AG09309 (cell line): Measurements from ENCODE around the gene FPR2.
A peak's percentile ranks its signal among the peaks of the same experiment; 100 is the strongest.
"Not testable (repeated sequence)": the region's sequence is repeated elsewhere in the genome, so short reads cannot be mapped to it uniquely, and the experiment has no call there.

ENCODE experiments used
- DNase-seq: peaks from one replicate; pipeline ENCODE4 v3.0.0-alpha.2; 2010; ENCODE audit warnings: low read depth
- H3K4me3 ChIP-seq: 2 replicates; pipeline ENCODE4 v1.5.1; 2011; ENCODE audit warnings: mild to moderate bottlenecking, low read depth, low read length, moderate library complexity; ENCODE audit not compliant: control insufficient read depth
- TF ChIP-seq, protein P1 (sequence below): IDR thresholded peaks from 2 replicates; pipeline ENCODE4 v1.5.1; 2011; ENCODE audit warnings: mild to moderate bottlenecking, low read depth, low read length, inconsistent platforms; ENCODE audit not compliant: insufficient read depth, control insufficient read depth; ENCODE audit errors: missing control alignments

Gene FPR2

DNA sequence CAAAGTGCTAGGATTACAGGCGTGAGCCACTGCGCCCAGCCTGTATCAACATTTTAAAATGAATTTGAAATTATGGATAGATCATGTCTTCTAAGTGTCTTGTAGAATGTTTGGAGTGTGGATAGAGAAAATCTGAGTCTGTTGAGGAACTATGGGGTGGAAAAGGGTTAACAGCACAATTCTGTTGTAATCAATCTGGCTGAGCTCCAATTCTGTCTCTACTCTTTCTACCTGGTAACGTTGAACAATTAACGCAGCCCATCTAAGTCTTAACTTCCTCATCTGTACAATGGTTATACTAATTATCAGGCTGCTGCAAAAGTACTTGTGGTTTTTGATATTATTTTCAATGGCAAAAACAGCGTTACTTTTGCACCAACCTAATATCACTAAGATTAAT is 4.1 kb downstream of the FPR2 start:
- no peak overlapping the region for H3K4me3 ChIP-seq
- DNase-seq, result no peak
- TF ChIP-seq, protein P1, sequence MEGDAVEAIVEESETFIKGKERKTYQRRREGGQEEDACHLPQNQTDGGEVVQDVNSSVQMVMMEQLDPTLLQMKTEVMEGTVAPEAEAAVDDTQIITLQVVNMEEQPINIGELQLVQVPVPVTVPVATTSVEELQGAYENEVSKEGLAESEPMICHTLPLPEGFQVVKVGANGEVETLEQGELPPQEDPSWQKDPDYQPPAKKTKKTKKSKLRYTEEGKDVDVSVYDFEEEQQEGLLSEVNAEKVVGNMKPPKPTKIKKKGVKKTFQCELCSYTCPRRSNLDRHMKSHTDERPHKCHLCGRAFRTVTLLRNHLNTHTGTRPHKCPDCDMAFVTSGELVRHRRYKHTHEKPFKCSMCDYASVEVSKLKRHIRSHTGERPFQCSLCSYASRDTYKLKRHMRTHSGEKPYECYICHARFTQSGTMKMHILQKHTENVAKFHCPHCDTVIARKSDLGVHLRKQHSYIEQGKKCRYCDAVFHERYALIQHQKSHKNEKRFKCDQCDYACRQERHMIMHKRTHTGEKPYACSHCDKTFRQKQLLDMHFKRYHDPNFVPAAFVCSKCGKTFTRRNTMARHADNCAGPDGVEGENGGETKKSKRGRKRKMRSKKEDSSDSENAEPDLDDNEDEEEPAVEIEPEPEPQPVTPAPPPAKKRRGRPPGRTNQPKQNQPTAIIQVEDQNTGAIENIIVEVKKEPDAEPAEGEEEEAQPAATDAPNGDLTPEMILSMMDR, result no peak

DNA sequence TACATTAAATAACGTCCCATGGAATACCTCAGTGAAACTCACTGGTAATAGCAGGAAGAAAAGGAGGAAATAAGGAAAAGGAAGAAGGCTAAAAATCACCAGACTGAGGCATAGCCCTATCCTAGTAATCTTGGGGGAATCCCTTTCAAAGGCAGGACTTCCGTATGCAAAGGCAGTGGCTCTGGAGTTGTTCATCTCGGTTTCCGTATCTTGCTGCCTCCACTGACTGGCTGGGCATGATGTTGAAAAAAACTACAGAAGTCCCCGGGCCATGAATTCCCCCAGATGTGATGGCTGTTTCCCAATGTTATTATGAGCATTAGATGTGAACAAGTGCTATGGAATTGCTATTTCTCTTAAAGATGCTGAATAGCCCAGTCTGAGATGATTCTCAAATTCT is 5.5 kb downstream of the FPR2 start:
- H3K4me3 ChIP-seq, result no peak overlapping the region
- TF ChIP-seq, protein P1, result no peak
- DNase-seq, result no peak

DNA sequence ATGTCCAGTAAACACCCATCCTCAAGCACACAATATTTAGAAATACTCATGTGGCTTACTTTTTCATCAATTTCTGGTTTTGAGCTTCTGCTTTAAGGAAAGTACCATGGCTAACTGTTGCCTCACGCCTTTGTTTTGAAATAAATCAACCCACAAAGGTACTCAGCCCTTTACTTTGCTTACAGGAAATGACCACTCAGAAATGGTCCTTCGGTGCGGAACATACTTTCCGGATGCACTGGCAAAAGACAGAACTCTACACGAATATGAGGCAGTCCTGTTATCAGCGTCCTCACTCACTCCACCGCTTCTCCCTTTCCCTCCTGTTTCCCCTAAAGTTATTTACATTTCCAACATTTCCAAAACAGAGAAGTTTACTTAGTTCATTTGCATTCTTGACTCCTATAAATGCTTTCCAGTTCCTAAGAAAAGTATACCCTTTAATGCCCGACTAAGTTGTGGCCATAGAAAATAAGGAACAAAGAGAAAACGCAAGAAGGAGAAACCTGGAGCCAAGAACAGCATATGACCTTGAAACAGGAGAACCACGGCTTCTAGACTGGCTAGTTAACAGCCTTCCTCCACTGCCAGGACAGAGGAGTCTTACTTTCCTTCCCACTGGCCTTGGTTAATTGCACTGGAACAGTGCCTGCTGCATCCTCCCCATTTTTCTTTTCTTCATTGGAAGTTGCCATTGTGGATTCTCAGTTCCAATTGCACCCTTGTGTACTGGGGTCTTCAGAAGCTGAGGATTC is 10.6 kb downstream of the FPR2 start:
- TF ChIP-seq, protein P1, result no peak
- no peak for DNase-seq
- H3K4me3 ChIP-seq, result no peak overlapping the region

DNA sequence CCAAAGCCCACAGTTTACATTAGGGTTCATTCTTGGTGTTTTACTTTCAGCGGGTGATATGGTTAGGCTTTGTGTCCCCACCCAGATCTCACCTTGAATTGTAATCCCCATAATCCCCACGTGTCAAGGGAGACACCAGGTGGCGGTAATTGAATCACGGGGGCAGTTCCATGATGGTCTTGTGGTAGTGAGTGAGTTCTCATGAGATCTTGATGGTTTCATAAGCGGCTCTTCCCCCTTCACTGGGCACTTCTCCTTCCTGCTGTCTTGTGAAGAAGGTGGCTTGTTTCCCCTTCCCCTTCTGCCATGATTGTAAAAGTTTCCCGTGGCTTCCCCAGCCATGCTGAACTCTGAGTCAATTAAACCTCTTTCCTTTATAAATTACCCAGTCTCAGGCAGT is 12.0 kb downstream of the FPR2 start:
- TF ChIP-seq, protein P1, result no peak
- no peak for DNase-seq
- H3K4me3 ChIP-seq, result no peak overlapping the region

DNA sequence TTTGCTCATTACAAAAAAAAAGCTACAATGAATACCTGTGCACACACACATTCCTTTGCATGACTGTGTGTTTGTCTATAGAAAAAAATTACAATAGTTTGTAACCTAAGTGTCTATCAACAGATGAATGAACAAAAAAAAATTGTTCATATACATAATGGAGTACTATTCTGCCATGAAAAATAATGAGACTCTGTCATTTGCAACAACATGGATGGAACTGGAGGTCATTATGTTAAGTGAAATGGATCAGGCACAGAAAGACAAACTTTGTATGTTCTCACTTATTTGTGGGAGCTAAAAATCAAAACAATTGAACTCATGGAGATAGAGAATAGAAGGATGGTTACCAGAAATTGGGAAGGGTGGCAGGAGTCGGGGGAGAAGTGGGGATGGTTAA is 15.6 kb downstream of the FPR2 start:
- not testable (repeated sequence) for DNase-seq, H3K4me3 ChIP-seq

DNA sequence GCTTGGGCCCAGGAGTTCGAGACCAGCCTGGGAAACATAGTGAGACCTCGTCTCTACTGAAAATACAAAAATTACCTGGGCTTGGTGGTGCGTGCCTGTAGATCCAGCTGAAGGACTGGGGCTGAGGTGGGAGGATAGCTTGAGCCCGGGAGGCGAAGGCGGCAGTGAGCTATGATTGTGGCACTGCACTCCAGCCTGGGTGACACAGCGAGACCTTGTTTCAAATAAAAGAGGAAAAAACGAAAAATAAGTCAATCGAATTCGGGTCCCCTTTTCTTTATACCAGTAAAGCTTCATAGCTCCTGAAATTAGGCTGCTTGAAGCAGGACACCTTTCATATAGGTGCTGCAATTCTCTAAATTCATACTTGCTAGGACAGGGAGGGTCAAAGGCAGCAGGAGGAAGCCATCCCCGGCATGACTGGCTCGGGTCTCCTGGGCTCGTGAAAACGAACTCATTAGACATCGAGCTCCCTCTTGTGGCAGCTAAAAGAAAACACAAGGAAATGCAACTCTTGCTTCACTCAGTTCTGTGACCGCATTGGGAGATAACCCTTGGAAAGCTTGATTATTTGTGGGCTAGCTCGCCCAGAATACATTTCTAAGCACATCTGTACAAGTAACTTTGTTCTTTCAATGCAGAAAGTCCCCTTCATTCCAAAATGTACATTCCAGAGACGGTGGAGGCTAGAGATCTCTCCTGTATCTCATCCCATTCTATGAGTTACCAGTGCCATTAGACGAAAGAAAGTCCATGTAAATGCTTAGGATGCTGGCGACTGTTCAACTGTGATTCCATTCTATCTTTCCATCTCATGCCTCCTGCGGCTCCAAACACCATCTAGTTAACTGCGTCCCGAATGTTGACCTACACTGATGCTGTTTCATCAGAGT is 16.8 kb downstream of the FPR2 start:
- TF ChIP-seq, protein P1, result peak; percentile 65
- peak; percentile 84 for DNase-seq
- H3K4me3 ChIP-seq, result no peak overlapping the region

DNA sequence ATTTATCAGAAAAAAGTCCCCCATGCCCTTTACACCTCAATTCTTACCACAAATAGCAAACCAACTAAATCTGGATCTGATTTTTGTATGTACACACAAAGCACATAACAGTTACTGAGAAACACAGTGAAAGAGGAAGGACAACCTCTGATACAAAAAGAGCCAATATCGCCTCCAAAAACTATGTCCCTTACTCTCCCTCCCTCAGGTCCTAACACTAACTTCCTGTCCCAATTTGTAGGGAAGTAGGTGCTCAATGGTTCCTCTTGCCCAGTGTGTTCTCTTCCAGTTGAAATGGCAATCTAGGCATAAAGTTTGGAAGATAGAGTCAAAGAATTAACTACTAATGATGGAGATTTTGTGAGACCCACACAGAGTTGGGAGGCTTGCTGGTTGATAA is 18.2 kb downstream of the FPR2 start:
- no peak for DNase-seq
- TF ChIP-seq, protein P1, result no peak
- no peak overlapping the region for H3K4me3 ChIP-seq
